H1 (cell line): ENCODE results near the gene KIF2C. TPM values are rescaled to one million over a fixed set of nuclear protein-coding genes. Genes with fewer than 3 reads are reported as not detected.

Experiments used
- CTCF ChIA-PET: fragments of 300-600 bp; sonication (Branson Sonifier 250); formaldehyde crosslinking; loops from one replicate; lab custom pipeline; 2021; ENCODE audit not compliant: partially characterized antibody; lab: Charles Lee
- POLR2A ChIA-PET: fragments of 300-600 bp; sonication (Branson Sonifier 250); formaldehyde crosslinking; loops from one replicate; lab custom pipeline; 2021; ENCODE audit warnings: inconsistent platforms; ENCODE audit not compliant: partially characterized antibody; lab: Charles Lee
- DNase-seq, 2 experiments: peaks; one replicate each; pipeline versions ENCODE4 v3.0.0 to v3.0.0-alpha.2; 2010 to 2022; ENCODE audit warnings: low spot score in 2 of 2, low read depth in 1 of 2, mixed read lengths in 1 of 2
- FAIRE-seq: peaks from 2 replicates; lab custom pipeline; 2011; peaks lifted over from hg19 to GRCh38; lab: Jason Lieb, UNC
- H2AFZ ChIP-seq: 2 replicates; pipeline ENCODE4 v1.8.1; 2012; ENCODE audit warnings: low read length, inconsistent platforms
- H2AK5ac ChIP-seq: 2 replicates; pipeline ENCODE4 v1.6.1; 2013; ENCODE audit warnings: low read depth, low read length
- H2BK120ac ChIP-seq: replicated peaks from 2 replicates; pipeline ENCODE3; 2013; ENCODE audit warnings: low read depth, low read length, inconsistent platforms
- H2BK12ac ChIP-seq: 2 replicates; pipeline ENCODE4 v1.6.1; 2013; ENCODE audit warnings: low read depth, low read length
- H2BK15ac ChIP-seq: 2 replicates; pipeline ENCODE4 v1.6.1; 2013; ENCODE audit warnings: low read length
- H2BK20ac ChIP-seq: 2 replicates; pipeline ENCODE4 v1.6.1; 2013; ENCODE audit warnings: low read length
- H2BK5ac ChIP-seq: 2 replicates; pipeline ENCODE4 v1.6.1; 2013; ENCODE audit warnings: low read depth, low read length
- H3K14ac ChIP-seq: 2 replicates; pipeline ENCODE4 v1.6.1; 2013; ENCODE audit warnings: inconsistent platforms; ENCODE audit not compliant: insufficient read length
- H3K18ac ChIP-seq: 2 replicates; pipeline ENCODE4 v1.6.1; 2013; ENCODE audit warnings: low read length; ENCODE audit errors: extremely low read depth
- H3K23ac ChIP-seq: 2 replicates; pipeline ENCODE4 v1.6.1; 2013; ENCODE audit warnings: inconsistent platforms; ENCODE audit not compliant: insufficient read length
- H3K23me2 ChIP-seq: 2 replicates; pipeline ENCODE4 v1.6.1; 2013; ENCODE audit warnings: low read depth, low read length
- H3K27ac ChIP-seq: 2 replicates; pipeline ENCODE4 v1.6.1; 2011; ENCODE audit warnings: low read depth, low read length, inconsistent platforms
- H3K27me3 ChIP-seq, 4 experiments: replicated peaks in 1 of 4; 1 replicate in 1 of 4; 2 replicates in 3 of 4; pipeline versions ENCODE4 v1.6.1 to v1.8.1; 2011 to 2013; ENCODE audit warnings: low read length in 3 of 4, mild to moderate bottlenecking in 3 of 4, inconsistent platforms in 2 of 4, mixed read lengths in 2 of 4, moderate library complexity in 1 of 4; ENCODE audit not compliant: control insufficient read depth in 3 of 4, insufficient read depth in 3 of 4; ENCODE audit errors: extremely low read depth in 1 of 4
- H3K36me3 ChIP-seq, 4 experiments: 2 replicates each; pipeline versions ENCODE4 v1.6.1 to v1.8.1; 2011 to 2013; ENCODE audit warnings: mild to moderate bottlenecking in 4 of 4, low read length in 3 of 4, moderate library complexity in 2 of 4, control low read depth in 1 of 4, inconsistent platforms in 1 of 4; ENCODE audit not compliant: insufficient read depth in 4 of 4, control insufficient read depth in 2 of 4
- H3K4ac ChIP-seq: replicated peaks from 2 replicates; pipeline ENCODE3; 2013; ENCODE audit warnings: low read length, low read depth, mixed read lengths, inconsistent platforms; ENCODE audit not compliant: insufficient read length
- H3K4me1 ChIP-seq, 4 experiments: replicated peaks in 1 of 4; 1 replicate in 1 of 4; 2 replicates in 3 of 4; pipeline versions ENCODE4 v1.6.1 to v1.8.1; 2011 to 2013; ENCODE audit warnings: low read length in 3 of 4, inconsistent platforms in 2 of 4, mixed read lengths in 1 of 4; ENCODE audit not compliant: insufficient read depth in 4 of 4, control insufficient read depth in 3 of 4
- H3K4me2 ChIP-seq, 2 experiments: 2 replicates each; pipeline versions ENCODE4 v1.6.1 to v1.8.1; 2011 to 2013; ENCODE audit warnings: low read depth in 2 of 2, low read length in 2 of 2, control low read depth in 1 of 2, inconsistent platforms in 1 of 2, mild to moderate bottlenecking in 1 of 2; ENCODE audit not compliant: insufficient read depth in 1 of 2
- H3K4me3 ChIP-seq, 4 experiments: fragments of 200-600, 300-600 bp in 1 of 4; sonication (generic), shearing (Covaris generic), sonication (Bioruptor Twin) in 1 of 4; 2 replicates each; pipeline versions ENCODE4 v1.5.1 to v1.8.1; 2011 to 2016; ENCODE audit warnings: low read length in 4 of 4, low read depth in 3 of 4, control low read depth in 2 of 4, inconsistent platforms in 2 of 4, mild to moderate bottlenecking in 2 of 4, mixed read lengths in 1 of 4, moderate library complexity in 1 of 4; ENCODE audit not compliant: insufficient read depth in 2 of 4; ENCODE audit errors: extremely low read depth in 1 of 4
- H3K56ac ChIP-seq: replicated peaks from 2 replicates; pipeline ENCODE3; 2013; ENCODE audit warnings: low read depth, mild to moderate bottlenecking, mixed read lengths, low read length, inconsistent platforms; ENCODE audit not compliant: insufficient read length
- H3K79me1 ChIP-seq: 2 replicates; pipeline ENCODE4 v1.6.1; 2013; ENCODE audit warnings: low read depth, low read length, control low read depth
- H3K79me2 ChIP-seq, 2 experiments: 2 replicates each; pipeline versions ENCODE4 v1.6.1 to v1.8.1; 2012 to 2013; ENCODE audit warnings: low read length in 2 of 2, mild to moderate bottlenecking in 2 of 2, inconsistent platforms in 1 of 2; ENCODE audit not compliant: insufficient read depth in 2 of 2, control insufficient read depth in 1 of 2
- H3K9ac ChIP-seq, 4 experiments: replicated peaks in 1 of 4; 1 replicate in 1 of 4; 2 replicates in 3 of 4; pipeline versions ENCODE4 v1.6.1 to v1.8.1; 2011 to 2013; ENCODE audit warnings: low read depth in 3 of 4, low read length in 3 of 4, control low read depth in 2 of 4, mild to moderate bottlenecking in 2 of 4, moderate library complexity in 2 of 4, inconsistent platforms in 1 of 4; ENCODE audit errors: extremely low read depth in 1 of 4
- H3K9me3 ChIP-seq, 2 experiments: 2 replicates each; pipeline versions ENCODE4 v1.6.1 to v1.8.1; 2012 to 2013; ENCODE audit warnings: mild to moderate bottlenecking in 2 of 2, moderate library complexity in 2 of 2, control low read depth in 1 of 2, inconsistent platforms in 1 of 2, low read depth in 1 of 2, low read length in 1 of 2, mixed read lengths in 1 of 2; ENCODE audit not compliant: insufficient read depth in 2 of 2
- H4K20me1 ChIP-seq, 2 experiments: replicated peaks in 1 of 2; 2 replicates each; pipeline versions ENCODE3 to v1.8.1; 2011 to 2013; ENCODE audit warnings: inconsistent platforms in 2 of 2, low read length in 2 of 2, mild to moderate bottlenecking in 1 of 2; ENCODE audit not compliant: insufficient read depth in 2 of 2, control insufficient read depth in 1 of 2
- H4K5ac ChIP-seq: 2 replicates; pipeline ENCODE4 v1.6.1; 2013; ENCODE audit warnings: low read length, low read depth, mixed read lengths, inconsistent platforms; ENCODE audit not compliant: insufficient read length
- H4K8ac ChIP-seq: 2 replicates; pipeline ENCODE4 v1.8.0; 2013; ENCODE audit warnings: mild to moderate bottlenecking, moderate library complexity, low read length, inconsistent platforms; ENCODE audit not compliant: insufficient read depth; ENCODE audit errors: extremely low read depth
- H4K91ac ChIP-seq: replicated peaks from 2 replicates; pipeline ENCODE3; 2013; ENCODE audit warnings: low read length, mixed read lengths, inconsistent platforms; ENCODE audit not compliant: insufficient read length
- ASH2L ChIP-seq: fragments of 200-600, 300-600 bp; sonication (generic); IDR thresholded peaks from one replicate; pipeline ENCODE4 v1.7.1; 2017; ENCODE audit warnings: low read length
- CEBPB ChIP-seq: IDR thresholded peaks from 2 replicates; pipeline ENCODE4 v1.6.1; 2012; ENCODE audit warnings: low read depth, low read length
- E2F6 ChIP-seq: IDR thresholded peaks from 2 replicates; pipeline ENCODE4 v1.6.1; 2012; ENCODE audit warnings: inconsistent platforms
- EZH2 ChIP-seq: fragments of 200-600 bp; sonication (generic); IDR thresholded peaks from 2 replicates; pipeline ENCODE4 v1.7.1; 2012; ENCODE audit warnings: low read depth, mild to moderate bottlenecking, moderate library complexity, low read length, inconsistent platforms; ENCODE audit not compliant: severe bottlenecking
- FOSL1 ChIP-seq: IDR thresholded peaks from 2 replicates; pipeline ENCODE4 v1.6.1; 2011; ENCODE audit warnings: mild to moderate bottlenecking, low read depth, low read length, moderate library complexity; ENCODE audit not compliant: insufficient read depth
- KDM5A ChIP-seq: fragments of 200-600 bp; IDR thresholded peaks from 2 replicates; pipeline ENCODE4 v1.7.1; 2012; ENCODE audit warnings: mild to moderate bottlenecking, low read length, inconsistent platforms, mixed read lengths
- NANOG ChIP-seq: IDR thresholded peaks from 2 replicates; pipeline ENCODE4 v1.6.1; 2011; ENCODE audit warnings: low read length, low read depth, mild to moderate bottlenecking, inconsistent platforms; ENCODE audit not compliant: insufficient read depth, poor library complexity, severe bottlenecking
- NRF1 ChIP-seq: IDR thresholded peaks from 2 replicates; pipeline ENCODE4 v1.6.1; 2011; ENCODE audit warnings: mild to moderate bottlenecking, low read depth, low read length, improper control_type of control experiment
- POLR2AphosphoS5 ChIP-seq: IDR thresholded peaks from 2 replicates; pipeline ENCODE4 v1.6.1; 2011; ENCODE audit warnings: low read depth, low read length
- SAP30 ChIP-seq: fragments of 300-600 bp; sonication (generic); IDR thresholded peaks from 2 replicates; pipeline ENCODE4 v1.7.1; 2012; ENCODE audit warnings: low read length, moderate library complexity, mild to moderate bottlenecking, inconsistent platforms; ENCODE audit not compliant: insufficient read depth, insufficient replicate concordance
- SP4 ChIP-seq: IDR thresholded peaks from 2 replicates; pipeline ENCODE4 v1.6.1; 2012; ENCODE audit warnings: low read length, inconsistent platforms
- WGBS, 2 experiments: shearing (Covaris generic) in 1 of 2; methylation state at CpG; one replicate each; pipeline versions ENCODE4 v1.1.6 to v1.1.7; 2013 to 2015; ENCODE audit warnings: low lambda C conversion rate in 2 of 2, mixed read lengths in 2 of 2, inconsistent platforms in 1 of 2, low coverage in 1 of 2, missing lambda C conversion rate in 1 of 2; ENCODE audit not compliant: insufficient replicate concordance in 2 of 2, insufficient coverage in 1 of 2, insufficient read length in 1 of 2; ENCODE audit errors: extremely low coverage in 1 of 2, missing lambda C conversion rate in 1 of 2; 5-methylcytosine and 5-hydroxymethylcytosine counted together
- polyA plus RNA-seq, 7 experiments: library from polyadenylated mRNA; depleted of rRNA in 3 of 7; stranded (reverse) in 5 of 7; unstranded in 2 of 7; fragments of >200 nt in 5 of 7; fragments of 200-250 nt in 2 of 7; gene quantifications; 1 replicate in 5 of 7; 2 replicates in 1 of 7; 4 replicates in 1 of 7; pipeline versions ENCODE4 v1.2.1 to v1.2.3, GENCODE V29; 2011 to 2013; ENCODE audit warnings: missing spikeins in 2 of 7, mixed read lengths in 2 of 7
- total RNA-seq: library from RNA; stranded (reverse); fragmentation: NEBNext Ultra II Directional; extraction: Animal tissue kit (Norgen Biotek cat#: 25700); gene quantifications from 2 replicates; pipeline ENCODE4 v1.2.1, GENCODE V29; 2021

Gene KIF2C
- total and polyA plus RNA-seq, 2 of the 8 experiments (the other 6 are each of a cell fraction or from before 2014, with no cell fraction given) = 41.8 to 68.1 TPM

GRCh38 chr1:44788120-44788860 lies 48.7 kb downstream of the KIF2C start, which contains the start of gene BEST4:
BEST4 (minus strand) TSS chr1:44788170; CDS start chr1:44787705, 465 bp downstream.
- Histone ChIP-seq H3K9ac (no peak within 1 kb of the TSS), H2AFZ (no peak within 1 kb of the TSS)
- TF ChIP-seq NANOG (no peak), ASH2L (no peak), EZH2 (no peak), SP4 (no peak), FOSL1 (no peak), CEBPB (no peak), SAP30 (no peak), NRF1 (no peak), E2F6 (no peak), KDM5A (no peak), POLR2AphosphoS5 (no peak)

More at GRCh38 chr1:44788120-44788860, 48.7 kb downstream of the KIF2C start, which contains the start of gene BEST4:
- Histone ChIP-seq H3K79me2 (no peaks in the 10 kb centered on the region), H3K14ac (no peak within 1 kb of the TSS), H3K4me3 (no peak within 1 kb of the TSS), H3K23me2 (peaks cover 6% of the 10 kb centered on the region; the same call in 1 of the 2 replicates), H4K5ac (no peak within 1 kb of the TSS), H2AK5ac (no peak within 1 kb of the TSS), H3K56ac (no peak within 1 kb of the TSS), H4K91ac (no peak within 1 kb of the TSS), H3K23ac (no peak within 1 kb of the TSS), H2BK12ac (peak within 1 kb of the TSS; percentile 56; the same call in 1 of the 2 replicates), H3K79me1 (0 out of 2 replicates have a peak, but pooled peaks cover 2% of the 10 kb centered on the region), H2BK15ac (peak within 1 kb of the TSS; percentile 99), H4K8ac (no peak within 1 kb of the TSS; the same call in 1 of the 2 replicates), H3K18ac (no peak within 1 kb of the TSS), H2BK20ac (no peak within 1 kb of the TSS), H2BK5ac (no peak within 1 kb of the TSS; the same call in 1 of the 2 replicates), H3K27me3 (peaks cover 0 to 7% (median 2%) of the 10 kb centered on the region in 4 experiments; a peak in 3 of 7 replicates), H3K4me2 (peak within 1 kb of the TSS in 1 of 2 experiments; percentile 64; a peak in 1 of 4 replicates), H3K4me1 (peaks cover 4 to 22% (median 16%) of the 10 kb centered on the region in 4 experiments), H3K9me3 (no peaks in the 10 kb centered on the region), H4K20me1 (no peaks in the 10 kb centered on the region), H3K36me3 (no peaks in the 10 kb centered on the region), H3K4ac (peak within 1 kb of the TSS; percentile 71), H3K27ac (no peak within 1 kb of the TSS), H2BK120ac (no peak within 1 kb of the TSS)
- CTCF ChIA-PET = interaction anchor here (1.0 to 10.4 kb wide), 11 partner anchors 9 to 512 kb away, joined by 3 to 67 read pairs (median 11); partner anchors contain the start of genes BTBD19, DYNLT4, PLK3 and RNU5D-1
- POLR2A ChIA-PET = interaction anchor here (0.6 to 23.6 kb wide), 11 partner anchors 8 to 733 kb away, joined by 3 to 428 read pairs (median 5); partner anchors contain the start of genes BTBD19, DYNLT4, PLK3 and RNU5D-1
- no peak for DNase-seq
- no peak for FAIRE-seq
- 93% methylated on average over 9 of the region's 9 CpGs; no CpG with 5 or more reads in 1 of the 2 experiments for WGBS, 2 experiments
